NCI-H146 treated with DMSO at 0.1 percent for 48 hours (cell line): ENCODE data around the gene KCNAB3.

Experiments
- DNase-seq: peaks from one replicate; lab custom pipeline; 2025; ENCODE audit not compliant: unreplicated experiment; lab: John Stamatoyannopoulos, UW

The KCNAB3 gene

GRCh38 chr17:7940743-7941142 lies 11.1 kb upstream of the KCNAB3 start:
- DNase-seq: no peak

GRCh38 chr17:7940034-7940433 lies 10.4 kb upstream of the KCNAB3 start:
- no peak for DNase-seq

- no peak for DNase-seq
Observed at GRCh38 chr17:7935859-7936258, 6.2 kb upstream of the KCNAB3 start.

GRCh38 chr17:7932949-7933348 lies 3.3 kb upstream of the KCNAB3 start:
- DNase-seq: peak; percentile 26

GRCh38 chr17:7932483-7932891 lies 2.8 kb upstream of the KCNAB3 start:
- DNase-seq: no peak

GRCh38 chr17:7931709-7932482 lies 2.2 kb upstream of the KCNAB3 start, which contains the start of the genes CNTROB and TRAPPC1:
Gene CNTROB, plus strand, starts transcription at chr17:7932206. Its CDS starts 874 bp downstream, at chr17:7933080.
Gene TRAPPC1, minus strand, starts transcription at chr17:7931946. Its CDS starts 117 bp downstream, at chr17:7931829.
- peak; percentile 96 for DNase-seq

- no peak for DNase-seq
Observed at GRCh38 chr17:7930841-7931631, 1.4 kb upstream of the KCNAB3 start.

GRCh38 chr17:7927596-7927995 lies 2.1 kb downstream of the KCNAB3 start:
- no peak for DNase-seq

- peak; percentile 57 for DNase-seq
Observed at GRCh38 chr17:7922845-7923628, 6.6 kb downstream of the KCNAB3 start.

GRCh38 chr17:7922269-7922844 lies 7.3 kb downstream of the KCNAB3 start:
- no peak for DNase-seq

GRCh38 chr17:7916808-7917207 lies 12.8 kb downstream of the KCNAB3 start:
- no peak for DNase-seq

- no peak for DNase-seq
Observed at GRCh38 chr17:7916385-7916682, 13.3 kb downstream of the KCNAB3 start.

- peak; percentile 81 for DNase-seq
Observed at GRCh38 chr17:7915611-7916384, 13.9 kb downstream of the KCNAB3 start, which contains the start of gene RNF227. Gene RNF227, minus strand, starts transcription at chr17:7916289. Its CDS starts 94 bp downstream, at chr17:7916195.

- no peak for DNase-seq
Observed at GRCh38 chr17:7915179-7915610, 14.5 kb downstream of the KCNAB3 start.

- DNase-seq: peak; percentile 32
Observed at GRCh38 chr17:7912927-7913524, 16.6 kb downstream of the KCNAB3 start.

GRCh38 chr17:7911116-7911515 lies 18.5 kb downstream of the KCNAB3 start:
- no peak for DNase-seq

GRCh38 chr17:7910711-7911110 lies 18.9 kb downstream of the KCNAB3 start:
- no peak for DNase-seq

- DNase-seq: no peak
Observed at GRCh38 chr17:7910281-7910680, 19.4 kb downstream of the KCNAB3 start.

- no peak for DNase-seq
Observed at GRCh38 chr17:7909089-7909488, 20.6 kb downstream of the KCNAB3 start.
